SK-N-SH (cell line): ENCODE results near the gene NIN. TPM values are rescaled to one million over a fixed set of nuclear protein-coding genes. Genes with fewer than 3 reads are reported as not detected.

Experiments used
- CTCF ChIA-PET: fragments of 300-600, 350-600 bp; formaldehyde crosslinking; extraction: SDS; loops from one replicate; lab custom pipeline; 2021; lab: Yijun Ruan, JAX
- POLR2A ChIA-PET: fragments of 350-600 bp; sonication (Branson Sonifier 250); formaldehyde crosslinking; extraction: SDS; loops from one replicate; lab custom pipeline; 2020; ENCODE audit warnings: antibody characterized with exemption, inconsistent platforms; lab: Yijun Ruan, JAX
- DNase-seq: peaks from one replicate; pipeline ENCODE4 v3.0.0; 2012
- H2AFZ ChIP-seq: fragments of 200-600 bp; sonication (generic); 2 replicates; pipeline ENCODE4 v1.8.1; 2016; ENCODE audit warnings: antibody characterized with exemption, mild to moderate bottlenecking, low read depth
- H3F3A ChIP-seq: fragments of 200-600 bp; sonication (generic); replicated peaks from 2 replicates; pipeline ENCODE3; 2016; ENCODE audit warnings: antibody characterized with exemption, mild to moderate bottlenecking; ENCODE audit not compliant: insufficient read depth
- H3K27ac ChIP-seq, 2 experiments: fragments of 200-500 bp in 1 of 2; fragments of 200-600 bp in 1 of 2; sonication (Bioruptor generic) in 1 of 2; sonication (generic), shearing (Covaris generic) in 1 of 2; 2 replicates each; pipeline versions ENCODE4 v1.5.1 to v1.6.1; 2014 to 2016; ENCODE audit warnings: low read depth in 2 of 2, inconsistent platforms in 1 of 2, low read length in 1 of 2, mild to moderate bottlenecking in 1 of 2, mixed read lengths in 1 of 2
- H3K27me3 ChIP-seq: fragments of 200-600 bp; sonication (generic), shearing (Covaris generic); 2 replicates; pipeline ENCODE4 v1.6.1; 2016; ENCODE audit warnings: mixed run types; ENCODE audit not compliant: insufficient read depth
- H3K36me3 ChIP-seq, 2 experiments: fragments of 200-500 bp in 1 of 2; fragments of 200-600 bp in 1 of 2; sonication (Bioruptor generic) in 1 of 2; sonication (generic) in 1 of 2; replicated peaks in 1 of 2; 2 replicates each; pipeline versions ENCODE3 to v1.5.1; 2014 to 2016; ENCODE audit warnings: low read length in 1 of 2, mild to moderate bottlenecking in 1 of 2; ENCODE audit not compliant: insufficient read depth in 2 of 2, control insufficient read depth in 1 of 2
- H3K4me1 ChIP-seq, 2 experiments: fragments of 200-500 bp in 1 of 2; fragments of 200-600 bp in 1 of 2; sonication (Bioruptor generic) in 1 of 2; sonication (generic), shearing (Covaris generic) in 1 of 2; 2 replicates each; pipeline versions ENCODE4 v1.5.1 to v1.6.1; 2014 to 2016; ENCODE audit warnings: low read depth in 1 of 2, low read length in 1 of 2, mixed run types in 1 of 2; ENCODE audit not compliant: insufficient read depth in 2 of 2, control insufficient read depth in 1 of 2
- H3K4me2 ChIP-seq: fragments of 200-600 bp; sonication (generic), shearing (Covaris generic); 2 replicates; pipeline ENCODE4 v1.6.1; 2017; ENCODE audit warnings: mixed run types
- H3K4me3 ChIP-seq, 2 experiments: fragments of 200-500 bp in 1 of 2; fragments of 200-600 bp in 1 of 2; sonication (Bioruptor generic) in 1 of 2; sonication (generic), shearing (Covaris generic) in 1 of 2; 2 replicates each; pipeline versions ENCODE4 v1.5.1 to v1.8.1; 2014 to 2016; ENCODE audit warnings: low read depth in 2 of 2, inconsistent platforms in 1 of 2, low read length in 1 of 2, mild to moderate bottlenecking in 1 of 2, mixed read lengths in 1 of 2, moderate library complexity in 1 of 2
- H3K79me2 ChIP-seq: fragments of 200-600 bp; sonication (generic); 2 replicates; pipeline ENCODE4 v1.8.1; 2017; ENCODE audit warnings: mild to moderate bottlenecking; ENCODE audit not compliant: insufficient read depth
- H3K9ac ChIP-seq: fragments of 200-600 bp; sonication (generic); 2 replicates; pipeline ENCODE4 v1.6.1; 2017; ENCODE audit warnings: mixed run types
- H3K9me2 ChIP-seq: fragments of 200-600 bp; sonication (generic); 2 replicates; pipeline ENCODE4 v1.6.1; 2017; ENCODE audit warnings: mixed run types
- H3K9me3 ChIP-seq: fragments of 200-600 bp; sonication (generic); 2 replicates; pipeline ENCODE4 v1.6.1; 2017; ENCODE audit warnings: mixed run types, mild to moderate bottlenecking, moderate library complexity
- H4K20me1 ChIP-seq: fragments of 200-600 bp; sonication (generic); 2 replicates; pipeline ENCODE4 v1.6.1; 2017; ENCODE audit warnings: mild to moderate bottlenecking, mixed run types; ENCODE audit not compliant: insufficient read depth
- EZH2phosphoT487 ChIP-seq: fragments of 200-600 bp; sonication (generic); IDR thresholded peaks from 2 replicates; pipeline ENCODE4 v1.6.1; 2017; ENCODE audit warnings: low read depth, mixed run types, mild to moderate bottlenecking, antibody characterized with exemption, moderate library complexity, borderline replicate concordance
- FOXJ3 ChIP-seq: sonication (generic); formaldehyde crosslinking; IDR thresholded peaks from 2 replicates; pipeline ENCODE4 v1.5.1; 2020; ENCODE audit warnings: mild to moderate bottlenecking, missing genetic modification reagents
- GABPA ChIP-seq: IDR thresholded peaks from 2 replicates; pipeline ENCODE4 v1.4.0; 2012; ENCODE audit warnings: low read depth, mild to moderate bottlenecking
- POLR2AphosphoS5 ChIP-seq: IDR thresholded peaks from 2 replicates; pipeline ENCODE4 v1.6.1; 2012; ENCODE audit warnings: low read depth, low read length
- RAD21 ChIP-seq: IDR thresholded peaks from 2 replicates; pipeline ENCODE4 v1.6.1; 2012; ENCODE audit warnings: mild to moderate bottlenecking, low read length
- RCOR1 ChIP-seq: fragments of 150-350 bp; IDR thresholded peaks from 2 replicates; pipeline ENCODE4 v1.6.1; 2017; ENCODE audit warnings: antibody characterized with exemption, low read length
- SMC3 ChIP-seq: IDR thresholded peaks from 2 replicates; pipeline ENCODE4 v1.6.1; 2012; ENCODE audit warnings: low read depth, low read length, improper control_type of control experiment
- TAF1 ChIP-seq: IDR thresholded peaks from 2 replicates; pipeline ENCODE4 v1.6.1; 2012; ENCODE audit warnings: low read depth, mild to moderate bottlenecking, low read length, moderate library complexity, borderline replicate concordance
- TCF12 ChIP-seq: IDR thresholded peaks from 2 replicates; pipeline ENCODE4 v1.4.0; 2012
- TEAD4 ChIP-seq: IDR thresholded peaks from 2 replicates; pipeline ENCODE4 v1.4.0; 2012; ENCODE audit warnings: mild to moderate bottlenecking, borderline replicate concordance; ENCODE audit not compliant: insufficient read depth
- YY1 ChIP-seq: IDR thresholded peaks from 2 replicates; pipeline ENCODE4 v1.4.0; 2012; ENCODE audit warnings: low read depth, mild to moderate bottlenecking
- WGBS: methylation state at CpG from one replicate; pipeline ENCODE4 v1.1.6; 2017; ENCODE audit warnings: low lambda C conversion rate; 5-methylcytosine and 5-hydroxymethylcytosine counted together
- polyA plus RNA-seq, 3 experiments: library from polyadenylated mRNA; depleted of rRNA; stranded (reverse); fragments of >200 nt; gene quantifications; 2 replicates each; pipeline ENCODE4 v1.2.3, GENCODE V29; 2012
- TF ChIP-seq, protein P1 (sequence below): IDR thresholded peaks from 2 replicates; pipeline ENCODE4 v1.4.0; 2012; ENCODE audit warnings: low read depth
- TF ChIP-seq, protein P2 (sequence below): fragments of 200-600 bp; sonication (generic); IDR thresholded peaks from 2 replicates; pipeline ENCODE4 v1.6.1; 2017; ENCODE audit warnings: antibody characterized with exemption, mild to moderate bottlenecking, moderate library complexity
- TF ChIP-seq, protein P3 (sequence below): IDR thresholded peaks from 2 replicates; pipeline ENCODE4; 2012
- TF ChIP-seq, protein P4 (sequence below): fragments of 150-350 bp; IDR thresholded peaks from 2 replicates; pipeline ENCODE4 v1.6.1; 2016; ENCODE audit warnings: mild to moderate bottlenecking, low read depth, low read length

The NIN gene
- polyA plus RNA-seq, 1 of the 3 experiments (the other 2 are of a cell fraction), result 10.0 TPM

DNA sequence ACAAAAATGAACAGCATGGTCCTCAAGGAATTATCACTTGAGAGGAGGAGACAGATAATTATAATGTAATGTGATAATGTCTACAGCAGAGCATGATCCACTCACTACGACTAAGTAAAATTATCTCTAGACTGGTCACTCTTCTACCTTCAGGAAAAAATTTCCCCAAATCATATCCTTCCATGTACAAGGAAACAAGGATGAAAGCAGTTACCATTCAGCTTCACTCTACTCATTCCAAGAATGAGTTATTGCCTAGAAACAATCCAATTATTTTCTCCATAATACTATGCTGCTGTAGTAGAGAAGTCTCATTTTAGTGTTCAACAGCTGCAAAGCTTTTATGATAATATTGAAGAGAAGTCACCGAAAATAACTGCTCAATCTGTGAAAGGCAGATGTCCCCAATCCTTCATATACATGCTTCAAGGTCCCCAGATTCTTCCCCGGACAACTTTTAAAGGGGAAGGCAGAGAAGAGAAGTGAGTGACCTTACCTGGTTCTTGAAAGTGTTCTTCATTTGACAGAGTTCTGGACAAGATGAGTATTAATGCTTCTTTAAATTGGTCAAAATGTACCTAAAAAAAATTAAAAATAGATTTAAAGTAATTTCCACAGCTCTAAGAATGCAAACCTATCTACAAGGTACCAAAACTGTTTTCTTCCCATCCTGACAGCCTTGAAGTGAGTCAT, 24.6 kb downstream of the NIN start:
- no peak overlapping the region for H3K4me2 ChIP-seq
- H3K27me3 ChIP-seq, result no peaks in the 10 kb centered on the region
- H3K9ac ChIP-seq, result no peak overlapping the region
- no peak overlapping the region for H3K27ac ChIP-seq
- H3K4me1 ChIP-seq, result peaks cover 0 to 39% of the 10 kb centered on the region in 2 experiments; a peak in 3 of 4 replicates
- H4K20me1 ChIP-seq, result no peaks in the 10 kb centered on the region
- ChIA-PET POLR2A (no interaction called here), CTCF (interaction anchor here (1.0 kb wide), 1 partner anchor 28 kb away, joined by 6 read pairs; no protein-coding TSS in a partner anchor)
- no peak for TF ChIP-seq EZH2phosphoT487
- TF ChIP-seq SMC3, result no peak
- TF ChIP-seq YY1, result no peak
- no peak for TF ChIP-seq TEAD4
- TF ChIP-seq, protein P1, sequence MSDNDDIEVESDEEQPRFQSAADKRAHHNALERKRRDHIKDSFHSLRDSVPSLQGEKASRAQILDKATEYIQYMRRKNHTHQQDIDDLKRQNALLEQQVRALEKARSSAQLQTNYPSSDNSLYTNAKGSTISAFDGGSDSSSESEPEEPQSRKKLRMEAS, result no peak
- TF ChIP-seq FOXJ3 (CRISPR knock-in tag), result no peak
- no peak for TF ChIP-seq RCOR1
- TF ChIP-seq POLR2AphosphoS5, result no peak
- TF ChIP-seq, protein P2, sequence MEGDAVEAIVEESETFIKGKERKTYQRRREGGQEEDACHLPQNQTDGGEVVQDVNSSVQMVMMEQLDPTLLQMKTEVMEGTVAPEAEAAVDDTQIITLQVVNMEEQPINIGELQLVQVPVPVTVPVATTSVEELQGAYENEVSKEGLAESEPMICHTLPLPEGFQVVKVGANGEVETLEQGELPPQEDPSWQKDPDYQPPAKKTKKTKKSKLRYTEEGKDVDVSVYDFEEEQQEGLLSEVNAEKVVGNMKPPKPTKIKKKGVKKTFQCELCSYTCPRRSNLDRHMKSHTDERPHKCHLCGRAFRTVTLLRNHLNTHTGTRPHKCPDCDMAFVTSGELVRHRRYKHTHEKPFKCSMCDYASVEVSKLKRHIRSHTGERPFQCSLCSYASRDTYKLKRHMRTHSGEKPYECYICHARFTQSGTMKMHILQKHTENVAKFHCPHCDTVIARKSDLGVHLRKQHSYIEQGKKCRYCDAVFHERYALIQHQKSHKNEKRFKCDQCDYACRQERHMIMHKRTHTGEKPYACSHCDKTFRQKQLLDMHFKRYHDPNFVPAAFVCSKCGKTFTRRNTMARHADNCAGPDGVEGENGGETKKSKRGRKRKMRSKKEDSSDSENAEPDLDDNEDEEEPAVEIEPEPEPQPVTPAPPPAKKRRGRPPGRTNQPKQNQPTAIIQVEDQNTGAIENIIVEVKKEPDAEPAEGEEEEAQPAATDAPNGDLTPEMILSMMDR, result no peak
- TF ChIP-seq TAF1, result no peak
- TF ChIP-seq, protein P3, sequence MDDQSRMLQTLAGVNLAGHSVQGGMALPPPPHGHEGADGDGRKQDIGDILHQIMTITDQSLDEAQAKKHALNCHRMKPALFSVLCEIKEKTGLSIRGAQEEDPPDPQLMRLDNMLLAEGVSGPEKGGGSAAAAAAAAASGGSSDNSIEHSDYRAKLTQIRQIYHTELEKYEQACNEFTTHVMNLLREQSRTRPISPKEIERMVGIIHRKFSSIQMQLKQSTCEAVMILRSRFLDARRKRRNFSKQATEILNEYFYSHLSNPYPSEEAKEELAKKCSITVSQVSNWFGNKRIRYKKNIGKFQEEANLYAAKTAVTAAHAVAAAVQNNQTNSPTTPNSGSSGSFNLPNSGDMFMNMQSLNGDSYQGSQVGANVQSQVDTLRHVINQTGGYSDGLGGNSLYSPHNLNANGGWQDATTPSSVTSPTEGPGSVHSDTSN, result no peak
- no peak for TF ChIP-seq TCF12
- TF ChIP-seq, protein P4, sequence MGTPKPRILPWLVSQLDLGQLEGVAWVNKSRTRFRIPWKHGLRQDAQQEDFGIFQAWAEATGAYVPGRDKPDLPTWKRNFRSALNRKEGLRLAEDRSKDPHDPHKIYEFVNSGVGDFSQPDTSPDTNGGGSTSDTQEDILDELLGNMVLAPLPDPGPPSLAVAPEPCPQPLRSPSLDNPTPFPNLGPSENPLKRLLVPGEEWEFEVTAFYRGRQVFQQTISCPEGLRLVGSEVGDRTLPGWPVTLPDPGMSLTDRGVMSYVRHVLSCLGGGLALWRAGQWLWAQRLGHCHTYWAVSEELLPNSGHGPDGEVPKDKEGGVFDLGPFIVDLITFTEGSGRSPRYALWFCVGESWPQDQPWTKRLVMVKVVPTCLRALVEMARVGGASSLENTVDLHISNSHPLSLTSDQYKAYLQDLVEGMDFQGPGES, result no peak
- TF ChIP-seq GABPA, result no peak
- TF ChIP-seq RAD21, result no peak
- no peaks in the 10 kb centered on the region for H3K9me3 ChIP-seq
- peaks cover 50% of the 10 kb centered on the region for H3F3A ChIP-seq
- H3K4me3 ChIP-seq, result no peak overlapping the region
- DNase-seq, result no peak
- H3K9me2 ChIP-seq, result no peaks in the 10 kb centered on the region
- H2AFZ ChIP-seq, result no peak overlapping the region
- H3K79me2 ChIP-seq, result peaks cover 75% of the 10 kb centered on the region
- WGBS, result 86% methylated on average over 3 of the region's 3 CpGs
- H3K36me3 ChIP-seq, result peaks cover 11 to 32% of the 10 kb centered on the region in 2 experiments
